Measurements from ENCODE around the gene CAMK4. TPM values are rescaled to one million over a fixed set of nuclear protein-coding genes. Genes with fewer than 3 reads are reported as not detected.

CAMK4 gene
- total RNA-seq, 1 donor from 2014 or later: 3.8 TPM

DNA sequence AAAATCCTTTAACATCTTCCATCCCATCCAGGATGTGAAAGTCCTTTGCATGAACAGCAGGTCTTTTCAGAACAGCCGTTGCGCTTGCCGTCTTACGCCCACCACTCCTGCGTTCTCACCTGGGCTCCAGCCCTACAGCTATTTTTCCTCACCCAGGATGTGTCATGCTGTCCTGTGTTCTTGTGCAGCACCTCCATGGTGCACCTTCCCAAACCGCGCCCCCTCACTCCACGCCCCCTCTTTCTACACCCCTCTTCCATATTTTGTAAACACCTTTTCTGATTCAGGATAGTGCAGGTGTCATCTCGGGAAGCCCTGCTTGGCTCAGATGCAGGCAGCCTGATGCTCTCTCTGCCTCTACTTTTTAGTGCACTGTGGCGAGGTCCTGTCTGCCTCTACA, 18.4 kb downstream of the CAMK4 start:
- Histone ChIP-seq H3K9ac (ENCODE audit: low read length) (no peak overlapping the region), H3K79me2 (ENCODE audit: insufficient read depth, low read length) (no peaks in the 10 kb centered on the region), H3K4me2 (ENCODE audit: low read length) (no peak overlapping the region), H3K27ac (ENCODE audit: low read depth, low read length) (no peak overlapping the region), H3K4me1 (ENCODE audit: insufficient read depth, low read length) (no peaks in the 10 kb centered on the region), H3K27me3 (ENCODE audit: insufficient read depth, low read length) (no peaks in the 10 kb centered on the region), H2AFZ (ENCODE audit: low read depth, low read length) (no peak overlapping the region), H3K4me3 (ENCODE audit: insufficient read depth, low read depth, low read length) (no peak overlapping the region), H4K20me1 (ENCODE audit: insufficient read depth, low read length) (no peaks in the 10 kb centered on the region), H3K36me3 (ENCODE audit: insufficient read depth, low read length) (no peaks in the 10 kb centered on the region), H3K9me3 (ENCODE audit: insufficient read depth, low read depth, low read length) (no peaks in the 10 kb centered on the region)
- Mint-ChIP-seq H3K9me3 (ENCODE audit: unreplicated experiment) (no peaks in the 10 kb centered on the region), H3K4me3 (ENCODE audit: unreplicated experiment) (no peak overlapping the region), H3K27me3 (ENCODE audit: low read depth, unreplicated experiment) (no peaks in the 10 kb centered on the region), H3K4me1 (ENCODE audit: low read depth, unreplicated experiment) (peaks cover 3% of the 10 kb centered on the region), H3K36me3 (ENCODE audit: low read depth, unreplicated experiment) (no peaks in the 10 kb centered on the region), H3K27ac (ENCODE audit: unreplicated experiment) (no peak overlapping the region)
- FAIRE-seq (no peak), DNase-seq (ENCODE audit: low read depth) (no peak)
- TF ChIP-seq, protein P1, sequence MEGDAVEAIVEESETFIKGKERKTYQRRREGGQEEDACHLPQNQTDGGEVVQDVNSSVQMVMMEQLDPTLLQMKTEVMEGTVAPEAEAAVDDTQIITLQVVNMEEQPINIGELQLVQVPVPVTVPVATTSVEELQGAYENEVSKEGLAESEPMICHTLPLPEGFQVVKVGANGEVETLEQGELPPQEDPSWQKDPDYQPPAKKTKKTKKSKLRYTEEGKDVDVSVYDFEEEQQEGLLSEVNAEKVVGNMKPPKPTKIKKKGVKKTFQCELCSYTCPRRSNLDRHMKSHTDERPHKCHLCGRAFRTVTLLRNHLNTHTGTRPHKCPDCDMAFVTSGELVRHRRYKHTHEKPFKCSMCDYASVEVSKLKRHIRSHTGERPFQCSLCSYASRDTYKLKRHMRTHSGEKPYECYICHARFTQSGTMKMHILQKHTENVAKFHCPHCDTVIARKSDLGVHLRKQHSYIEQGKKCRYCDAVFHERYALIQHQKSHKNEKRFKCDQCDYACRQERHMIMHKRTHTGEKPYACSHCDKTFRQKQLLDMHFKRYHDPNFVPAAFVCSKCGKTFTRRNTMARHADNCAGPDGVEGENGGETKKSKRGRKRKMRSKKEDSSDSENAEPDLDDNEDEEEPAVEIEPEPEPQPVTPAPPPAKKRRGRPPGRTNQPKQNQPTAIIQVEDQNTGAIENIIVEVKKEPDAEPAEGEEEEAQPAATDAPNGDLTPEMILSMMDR (IDR thresholded peaks at IDR 0.05; ENCODE audit: insufficient read depth, low read depth, low read length): no peak
- TF ChIP-seq EZH2 (IDR thresholded peaks at IDR 0.05; ENCODE audit: insufficient read depth, low read length): no peak

DNA sequence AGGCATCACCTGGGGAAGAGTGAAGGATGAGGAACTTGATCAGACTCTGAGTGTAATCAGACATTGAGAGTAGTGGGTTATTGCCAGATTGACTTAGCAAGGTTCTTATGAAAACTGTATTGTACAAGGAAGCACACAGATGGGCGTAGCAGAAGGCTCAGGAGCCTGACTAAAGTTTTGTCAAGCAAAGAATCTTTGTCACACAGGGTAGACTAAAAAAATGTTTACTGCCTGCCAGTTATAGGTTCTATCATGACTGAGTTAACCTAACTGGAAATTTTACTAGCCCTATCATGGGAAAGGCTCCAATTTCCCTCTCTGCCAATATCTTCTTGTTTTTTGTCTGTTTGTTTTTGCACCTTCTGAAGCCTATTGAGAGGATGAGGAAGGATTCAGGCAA, 19.1 kb downstream of the CAMK4 start:
- H2AFZ ChIP-seq (ENCODE audit: low read depth, low read length): no peak overlapping the region
- no peaks in the 10 kb centered on the region for H3K27me3 Mint-ChIP-seq (ENCODE audit: low read depth, unreplicated experiment)
- H4K20me1 ChIP-seq (ENCODE audit: insufficient read depth, low read length): no peaks in the 10 kb centered on the region
- no peak overlapping the region for H3K27ac ChIP-seq (ENCODE audit: low read depth, low read length)
- H3K9me3 ChIP-seq (ENCODE audit: insufficient read depth, low read depth, low read length): no peaks in the 10 kb centered on the region
- H3K4me3 ChIP-seq (ENCODE audit: insufficient read depth, low read depth, low read length): no peak overlapping the region
- H3K4me1 ChIP-seq (ENCODE audit: insufficient read depth, low read length): no peaks in the 10 kb centered on the region
- H3K9me3 Mint-ChIP-seq (ENCODE audit: unreplicated experiment): no peaks in the 10 kb centered on the region
- no peak overlapping the region for H3K4me2 ChIP-seq (ENCODE audit: low read length)
- FAIRE-seq (no peak), DNase-seq (ENCODE audit: low read depth) (no peak)
- H3K36me3 ChIP-seq (ENCODE audit: insufficient read depth, low read length): no peaks in the 10 kb centered on the region
- H3K9ac ChIP-seq (ENCODE audit: low read length): no peak overlapping the region
- TF ChIP-seq, protein P1 (IDR thresholded peaks at IDR 0.05; ENCODE audit: insufficient read depth, low read depth, low read length): no peak
- TF ChIP-seq EZH2 (IDR thresholded peaks at IDR 0.05; ENCODE audit: insufficient read depth, low read length): no peak
- no peaks in the 10 kb centered on the region for H3K4me1 Mint-ChIP-seq (ENCODE audit: low read depth, unreplicated experiment)
- H3K79me2 ChIP-seq (ENCODE audit: insufficient read depth, low read length): no peaks in the 10 kb centered on the region
- H3K27ac Mint-ChIP-seq (ENCODE audit: unreplicated experiment): no peak overlapping the region
- H3K36me3 Mint-ChIP-seq (ENCODE audit: low read depth, unreplicated experiment): no peaks in the 10 kb centered on the region
- no peak overlapping the region for H3K4me3 Mint-ChIP-seq (ENCODE audit: unreplicated experiment)
- H3K27me3 ChIP-seq (ENCODE audit: insufficient read depth, low read length): no peaks in the 10 kb centered on the region

DNA sequence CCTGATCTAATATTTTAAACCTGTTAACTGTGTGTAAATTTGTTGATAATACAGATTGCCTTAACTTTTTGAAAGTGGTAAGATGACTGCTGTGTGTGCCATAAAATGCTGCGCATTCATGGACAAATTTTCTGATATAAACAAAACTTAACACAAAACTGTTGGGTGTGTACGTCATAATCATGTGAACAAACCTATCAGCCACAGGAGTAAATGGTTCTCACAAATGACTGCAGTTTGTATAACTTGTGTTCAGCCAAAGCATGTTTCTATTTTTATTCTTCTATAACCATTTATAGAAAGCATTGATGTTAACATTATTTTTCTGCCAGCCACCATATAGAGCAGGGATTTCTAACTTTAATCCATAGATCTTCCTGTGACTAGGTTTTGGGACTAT, 21.5 kb downstream of the CAMK4 start:
- Histone ChIP-seq H3K9me3 (ENCODE audit: insufficient read depth, low read depth, low read length) (no peaks in the 10 kb centered on the region), H3K9ac (ENCODE audit: low read length) (no peak overlapping the region), H3K4me1 (ENCODE audit: insufficient read depth, low read length) (no peaks in the 10 kb centered on the region), H3K36me3 (ENCODE audit: insufficient read depth, low read length) (no peaks in the 10 kb centered on the region), H4K20me1 (ENCODE audit: insufficient read depth, low read length) (no peaks in the 10 kb centered on the region), H3K79me2 (ENCODE audit: insufficient read depth, low read length) (no peaks in the 10 kb centered on the region), H2AFZ (ENCODE audit: low read depth, low read length) (no peak overlapping the region), H3K27me3 (ENCODE audit: insufficient read depth, low read length) (no peaks in the 10 kb centered on the region), H3K4me2 (ENCODE audit: low read length) (no peak overlapping the region), H3K27ac (ENCODE audit: low read depth, low read length) (no peak overlapping the region), H3K4me3 (ENCODE audit: insufficient read depth, low read depth, low read length) (no peak overlapping the region)
- Mint-ChIP-seq H3K4me3 (ENCODE audit: unreplicated experiment) (no peak overlapping the region), H3K36me3 (ENCODE audit: low read depth, unreplicated experiment) (no peaks in the 10 kb centered on the region), H3K27ac (ENCODE audit: unreplicated experiment) (no peak overlapping the region), H3K9me3 (ENCODE audit: unreplicated experiment) (no peaks in the 10 kb centered on the region), H3K4me1 (ENCODE audit: low read depth, unreplicated experiment) (no peaks in the 10 kb centered on the region), H3K27me3 (ENCODE audit: low read depth, unreplicated experiment) (no peaks in the 10 kb centered on the region)
- TF ChIP-seq EZH2 (IDR thresholded peaks at IDR 0.05; ENCODE audit: insufficient read depth, low read length): no peak
- TF ChIP-seq, protein P1 (IDR thresholded peaks at IDR 0.05; ENCODE audit: insufficient read depth, low read depth, low read length): no peak
- DNase-seq (ENCODE audit: low read depth): no peak
- FAIRE-seq: no peak
